Stimulated activated CD4-positive, alpha-beta T cell treated with anti-CD3 and anti-CD28 coated beads, TNF-alpha, amount 100 ng/mL, for 4 hours (primary cell): Measurements from ENCODE around the gene ARHGAP30.

ENCODE experiments used
- DNase-seq, 3 experiments: peaks; one replicate each; pipeline ENCODE4 v3.0.0-alpha.2; 2020; ENCODE audit warnings: low read depth in 3 of 3

The ARHGAP30 gene

DNA sequence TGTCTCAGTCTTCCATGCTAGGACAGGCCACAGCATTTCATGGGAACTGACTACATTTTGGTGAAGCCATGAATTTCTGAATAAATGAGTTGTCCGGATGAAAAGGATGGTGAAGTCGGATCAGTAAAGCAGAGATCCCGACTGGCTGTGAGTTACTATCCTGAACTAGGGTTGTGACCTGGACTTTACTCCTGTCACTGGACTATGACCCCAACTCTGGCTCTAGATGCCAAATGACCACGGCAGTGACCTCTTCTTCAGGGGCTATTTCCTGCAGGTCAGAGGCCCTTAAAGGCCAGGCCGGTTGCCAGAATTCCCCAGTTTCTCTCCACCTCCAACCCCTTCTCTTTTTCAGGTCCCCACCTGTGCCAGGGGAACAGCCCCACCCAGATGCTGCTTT is 21.4 kb upstream of the ARHGAP30 start:
- no peak for DNase-seq

GRCh38 chr1:161090617-161091016 is 20.9 kb upstream of the ARHGAP30 start:
- no peak for DNase-seq

DNA sequence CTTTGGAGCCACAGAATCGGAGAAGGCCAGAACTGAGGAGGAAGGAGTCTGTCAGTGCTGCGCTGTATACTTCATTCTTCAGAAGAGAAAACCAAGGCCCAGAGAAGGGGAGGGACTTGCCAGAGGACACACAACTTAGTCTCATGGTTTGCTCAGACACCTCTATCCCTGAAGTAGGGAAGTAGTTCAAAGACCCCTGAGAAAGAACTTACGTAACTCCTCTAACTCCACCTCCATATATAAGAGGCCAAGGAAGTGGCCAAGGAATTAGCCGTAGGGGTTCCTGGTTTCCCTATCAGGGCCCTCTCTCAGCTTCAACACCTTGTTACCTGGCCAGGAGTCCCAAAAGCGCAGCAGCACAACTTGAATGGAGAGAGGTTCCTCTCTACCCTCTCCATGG is 20.2 kb upstream of the ARHGAP30 start:
- no peak for DNase-seq

DNA sequence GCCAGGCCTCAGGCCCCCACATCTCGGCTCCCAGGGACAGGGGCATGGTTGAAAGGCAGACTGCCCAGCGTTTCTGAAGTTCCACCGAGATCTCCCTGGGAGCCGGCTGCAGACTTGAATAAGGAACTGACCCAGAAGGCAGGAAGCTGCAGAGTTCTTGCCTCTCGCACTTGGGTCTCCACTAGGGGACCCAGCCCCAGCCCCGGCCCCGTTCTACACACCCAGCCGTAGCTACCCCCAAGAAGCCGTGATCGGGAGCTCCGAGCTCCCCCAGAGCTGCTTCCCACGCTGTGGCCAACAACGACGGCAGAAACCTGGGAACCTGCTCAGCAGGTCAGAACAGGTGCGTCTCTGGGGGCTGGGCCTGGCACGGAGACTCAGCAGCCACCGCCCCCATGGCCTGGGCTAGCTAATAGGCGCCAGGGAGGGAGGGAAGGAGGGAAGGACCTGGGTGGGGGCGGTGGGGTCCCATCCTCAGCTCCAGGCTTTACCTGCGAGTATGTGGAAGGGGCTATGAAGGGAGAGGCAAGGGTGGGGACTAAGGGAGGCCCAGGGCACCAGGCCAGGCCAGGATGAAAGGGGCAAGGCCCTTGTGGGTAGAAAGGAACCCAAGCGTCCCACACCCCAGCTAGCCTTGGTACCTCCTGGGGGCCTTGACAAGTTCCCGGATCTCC is 19.7 kb upstream of the ARHGAP30 start, which contains the start of gene NECTIN4:
Gene NECTIN4, minus strand, starts transcription at position 308 of the 674 bp plus-strand sequence. Its CDS starts 262 bp downstream, at position 46.
- no peak for DNase-seq

DNA sequence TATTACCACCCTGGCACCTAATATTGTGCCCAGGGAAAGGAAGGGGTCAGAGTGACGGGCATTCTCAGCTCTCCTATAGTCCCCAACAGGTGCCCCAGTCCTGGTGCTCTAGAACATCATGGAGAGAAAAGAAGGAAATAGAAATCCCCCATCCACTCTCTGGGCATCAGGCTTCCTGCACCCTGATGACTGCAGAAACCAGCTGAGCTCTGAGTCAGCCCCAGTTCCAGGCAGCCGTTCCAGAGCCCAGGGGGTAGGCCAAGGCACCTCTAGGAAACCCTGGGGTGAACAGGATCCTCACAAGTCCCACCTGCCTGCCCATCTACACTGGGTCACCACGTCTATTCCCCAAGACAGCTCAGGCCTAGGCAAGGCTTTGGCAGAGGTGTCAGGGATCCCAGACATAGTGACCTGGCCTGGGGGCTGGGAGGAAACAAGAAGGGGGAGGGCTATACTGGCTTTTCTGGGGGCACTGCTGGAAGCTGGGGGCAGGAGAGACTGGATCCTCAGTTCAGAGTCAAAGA is 19.0 kb upstream of the ARHGAP30 start:
- DNase-seq, result no peak

DNA sequence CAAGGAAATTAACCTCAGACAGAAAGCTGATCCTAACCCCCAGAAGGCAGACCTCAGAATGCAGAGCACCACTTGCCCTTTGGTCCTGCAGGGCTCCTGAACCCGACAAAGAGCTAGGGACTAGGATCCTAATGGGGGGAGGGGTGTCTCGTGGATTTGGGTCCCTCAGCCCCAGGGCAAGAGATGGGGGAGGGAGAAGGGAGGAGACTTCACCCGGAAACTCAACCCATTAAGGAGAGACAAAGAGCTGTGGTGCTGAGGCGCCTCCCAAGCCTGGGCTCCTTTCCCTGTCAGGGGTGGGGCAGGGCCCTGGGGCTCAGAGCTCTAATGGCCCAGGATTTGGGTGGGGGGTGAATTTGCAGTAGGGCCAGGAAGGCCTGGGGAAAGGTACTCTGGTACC is 16.8 kb upstream of the ARHGAP30 start:
- no peak for DNase-seq

DNA sequence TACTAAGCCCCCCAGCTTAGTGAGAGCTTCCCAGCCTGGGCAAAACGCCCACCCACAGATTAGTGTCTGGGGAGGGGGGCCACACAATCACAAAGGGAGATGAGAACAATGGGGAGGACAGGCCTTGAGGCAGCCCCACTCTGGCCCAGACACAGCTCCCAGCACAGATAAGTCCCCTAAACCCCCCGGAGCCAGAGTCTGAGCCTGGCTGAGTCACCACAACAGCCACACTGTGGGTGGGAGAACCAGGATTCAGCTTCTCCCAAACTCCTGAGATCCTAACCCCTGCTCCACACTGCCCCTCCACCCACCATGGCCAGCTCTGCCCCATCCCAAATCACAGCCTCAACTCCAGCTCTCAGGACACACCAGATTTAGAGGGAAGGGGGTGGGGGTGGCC is 15.5 kb upstream of the ARHGAP30 start:
- DNase-seq, result no peak

GRCh38 chr1:161084597-161084988 is 14.9 kb upstream of the ARHGAP30 start:
- DNase-seq, result no peak

DNA sequence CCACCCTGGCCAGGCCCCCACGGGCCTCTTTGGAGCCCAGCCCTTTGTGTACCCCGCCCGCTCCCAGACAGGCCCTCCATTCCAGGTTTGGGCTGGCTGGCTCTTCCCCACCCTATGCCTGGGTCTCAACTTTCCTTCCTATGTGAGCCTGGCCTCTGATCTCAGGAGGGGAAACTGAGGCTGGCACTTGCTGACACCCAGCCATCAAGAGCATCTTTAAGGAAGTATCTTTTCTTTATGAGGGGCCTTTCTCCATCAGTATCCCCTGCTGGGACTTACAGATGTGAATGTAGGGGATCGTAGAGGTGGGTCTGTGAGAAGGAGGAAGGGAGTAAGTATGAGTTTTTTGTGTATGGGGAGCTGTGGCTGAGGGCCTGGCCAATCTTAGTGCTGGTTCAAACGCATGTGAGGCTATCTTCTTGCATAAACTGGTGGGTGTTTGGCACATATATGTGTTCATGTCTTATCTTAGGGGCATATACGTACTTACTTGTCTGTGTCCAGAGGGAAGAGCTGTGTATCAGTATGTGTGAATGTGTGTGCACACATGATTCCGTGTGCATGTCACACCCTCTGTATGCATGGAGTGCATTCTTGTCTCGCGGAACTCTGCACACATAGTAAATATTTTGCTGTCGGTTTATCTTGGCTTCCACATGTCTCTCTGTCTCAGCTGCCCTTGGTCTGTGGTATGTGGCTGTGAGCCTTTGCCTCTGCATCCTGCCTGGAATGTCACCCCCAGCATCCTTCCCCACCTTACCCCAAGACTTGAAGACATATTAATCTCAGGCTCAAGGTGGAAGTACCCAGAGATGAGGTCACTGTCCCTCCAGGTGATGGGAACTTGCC is 14.3 kb upstream of the ARHGAP30 start:
- DNase-seq, result no peak

DNA sequence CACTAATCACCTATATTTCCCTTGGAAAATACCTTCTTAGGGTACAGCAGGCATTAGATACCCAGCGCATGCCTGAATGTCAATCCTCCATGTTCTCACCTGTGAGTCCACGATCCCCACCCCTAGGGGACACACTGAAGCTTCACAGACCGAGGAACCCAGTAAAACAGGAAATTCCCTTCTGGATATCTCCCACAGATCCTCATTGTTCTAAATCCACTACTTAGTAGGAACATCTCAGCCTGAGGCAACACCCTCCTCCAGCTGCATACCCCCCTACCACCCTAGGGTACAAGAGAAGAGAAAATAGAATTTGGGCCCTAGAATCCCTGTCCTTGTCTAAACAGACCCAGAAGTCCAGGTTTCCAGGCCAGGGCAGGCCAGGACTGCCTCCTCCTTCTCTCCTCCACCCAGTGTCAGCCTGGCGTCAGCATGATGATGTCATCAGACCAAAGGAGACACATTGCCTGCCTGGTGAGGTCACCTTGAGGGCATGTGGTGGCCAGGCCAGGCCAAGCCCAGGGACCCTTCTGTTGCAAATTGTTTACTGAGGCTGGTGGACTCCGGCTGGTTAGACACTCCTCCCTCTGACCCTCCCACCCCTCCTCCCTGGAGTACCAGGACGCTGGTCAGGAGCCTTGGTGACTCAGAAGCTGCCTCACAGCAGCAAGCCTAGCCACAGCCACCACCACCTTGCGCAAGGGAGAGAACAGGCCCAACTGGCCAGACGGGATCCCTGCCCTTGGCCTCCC is 13.5 kb upstream of the ARHGAP30 start:
- DNase-seq, result no peak

- no peak for DNase-seq
Measured at GRCh38 chr1:161082483-161082882, 12.8 kb upstream of the ARHGAP30 start.

DNA sequence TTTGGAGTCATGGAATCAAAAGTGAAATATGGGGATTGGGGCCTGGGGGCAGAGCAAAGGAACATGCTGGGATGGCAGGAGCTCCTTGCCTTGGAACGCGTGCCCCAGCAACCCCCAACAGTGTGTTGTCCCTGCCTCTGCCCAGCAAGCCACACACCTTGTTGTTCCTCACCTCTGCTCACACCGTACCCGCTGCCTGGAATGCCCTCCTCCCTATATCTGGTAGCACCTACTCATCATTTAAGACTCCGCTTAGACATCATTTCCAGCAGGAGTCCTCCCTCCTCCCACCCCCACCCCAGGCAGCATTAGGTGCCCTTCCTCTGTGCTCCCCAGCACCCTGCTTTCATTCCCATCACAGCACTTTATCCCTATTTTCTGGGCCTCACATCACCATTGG is 11.8 kb upstream of the ARHGAP30 start:
- DNase-seq, result no peak

GRCh38 chr1:161080441-161081405 is 11.0 kb upstream of the ARHGAP30 start:
- no peak for DNase-seq

GRCh38 chr1:161079436-161080110 is 9.9 kb upstream of the ARHGAP30 start:
- DNase-seq, result no peak

GRCh38 chr1:161077426-161077825 is 7.7 kb upstream of the ARHGAP30 start:
- no peak for DNase-seq

- DNase-seq, result no peak
Measured at GRCh38 chr1:161076410-161076809, 6.7 kb upstream of the ARHGAP30 start.

DNA sequence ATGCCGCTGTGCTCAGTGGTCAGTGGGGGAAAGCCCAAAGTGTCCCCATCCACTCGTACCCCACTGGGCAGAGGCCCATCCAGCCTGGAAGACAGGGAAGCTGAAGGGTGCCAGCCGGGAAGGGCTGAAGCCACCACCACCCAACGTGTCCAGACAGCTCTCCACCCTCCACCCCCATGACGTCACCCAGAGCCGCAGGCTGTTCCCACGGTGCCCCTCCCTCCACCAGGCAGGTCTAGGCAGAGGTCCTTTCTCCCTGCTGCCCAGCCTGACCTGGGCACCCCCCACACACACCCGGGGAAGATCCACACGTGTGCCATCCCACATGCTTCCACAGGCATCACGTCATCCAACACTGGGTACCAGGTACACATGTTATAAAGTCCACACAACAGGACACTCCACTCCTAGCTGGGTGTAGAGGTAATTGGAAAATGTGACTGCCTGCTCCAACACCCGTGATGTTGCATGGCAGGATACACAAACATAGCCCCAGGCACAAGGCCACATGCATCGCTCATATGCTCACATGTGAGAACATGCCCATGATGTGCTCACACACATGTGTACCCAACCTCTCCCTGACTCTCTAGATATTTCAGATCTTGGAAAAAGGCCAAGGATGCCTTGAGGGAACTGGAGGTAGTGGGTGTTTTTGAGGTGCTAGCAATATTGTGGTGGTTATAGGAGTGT is 5.1 kb upstream of the ARHGAP30 start:
- DNase-seq, result no peak

- DNase-seq, result no peak
Measured at GRCh38 chr1:161073474-161074121, 3.9 kb upstream of the ARHGAP30 start.

DNA sequence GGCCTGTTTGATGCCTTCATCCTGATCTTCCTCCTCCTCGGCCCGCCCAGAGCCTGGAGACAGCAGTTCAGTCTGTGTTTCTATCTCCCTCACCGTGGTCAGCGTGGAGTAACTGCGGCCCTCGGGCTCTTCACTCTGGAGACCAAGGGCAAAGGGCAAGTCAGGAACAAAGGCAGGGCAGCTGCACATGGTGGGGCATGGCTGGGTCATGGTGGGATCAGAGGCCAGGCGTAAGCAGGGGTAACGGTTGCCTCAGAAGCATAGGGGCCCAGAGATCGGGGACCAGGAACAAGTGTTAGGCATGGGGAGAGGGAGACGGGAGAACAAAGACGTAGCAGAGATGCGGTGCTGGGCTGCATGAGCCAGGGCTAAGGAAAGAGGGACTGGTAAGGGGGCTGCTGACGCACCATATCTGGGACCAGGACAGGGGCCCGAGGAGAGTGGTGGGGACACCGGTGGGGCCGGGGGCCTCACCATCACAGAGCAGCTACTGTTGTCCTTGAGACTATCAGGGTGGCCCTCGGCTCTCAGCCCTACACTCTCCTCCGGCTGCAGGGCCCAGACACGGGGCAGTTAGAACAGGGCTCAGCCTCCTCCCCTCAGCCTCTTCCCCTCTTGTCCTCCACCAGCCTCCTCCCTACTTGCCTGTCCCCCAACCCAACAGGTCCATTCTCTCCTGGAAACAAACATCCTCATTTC is 3.2 kb upstream of the ARHGAP30 start:
- no peak for DNase-seq
